Neural cell (in vitro differentiated cells): ENCODE data around the gene TDRD12. TPM values are rescaled to one million over a fixed set of nuclear protein-coding genes. Genes with fewer than 3 reads are reported as not detected.

ENCODE experiments used
- H2AFZ ChIP-seq: fragments of 200-600, 300-800 bp; sonication (generic), shearing (Covaris generic); 2 replicates; pipeline ENCODE4 v1.6.0; 2014; ENCODE audit warnings: low read depth, mild to moderate bottlenecking, antibody characterized with exemption, low read length, moderate library complexity
- H3F3A ChIP-seq: fragments of 200-600 bp; shearing (Covaris generic); 2 replicates; pipeline ENCODE4 v1.6.1; 2016; ENCODE audit warnings: mild to moderate bottlenecking, moderate library complexity, mixed read lengths, antibody characterized with exemption, low read length; ENCODE audit not compliant: insufficient read depth, poor library complexity, severe bottlenecking
- H3K27ac ChIP-seq: fragments of 200-600, 300-800 bp; sonication (generic), shearing (Covaris generic); 2 replicates; pipeline ENCODE4 v1.5.1; 2014; ENCODE audit warnings: mild to moderate bottlenecking, low read length, moderate library complexity
- H3K27me3 ChIP-seq: fragments of 300-800, 200-600 bp; sonication (generic), shearing (Covaris generic); 2 replicates; pipeline ENCODE4 v1.6.0; 2014; ENCODE audit warnings: mild to moderate bottlenecking, low read depth, low read length, moderate library complexity; ENCODE audit not compliant: insufficient read depth
- H3K36me3 ChIP-seq: fragments of 300-800, 200-600 bp; sonication (generic), shearing (Covaris generic); 2 replicates; pipeline ENCODE4 v1.5.1; 2014; ENCODE audit warnings: mild to moderate bottlenecking, antibody characterized with exemption, low read length, moderate library complexity; ENCODE audit not compliant: insufficient read depth
- H3K4me2 ChIP-seq: fragments of 300-800, 200-600 bp; sonication (generic), shearing (Covaris generic); 2 replicates; pipeline ENCODE4 v1.6.0; 2014; ENCODE audit warnings: mild to moderate bottlenecking, low read length
- H3K4me3 ChIP-seq: fragments of 300-800, 200-600 bp; sonication (generic), shearing (Covaris generic); 2 replicates; pipeline ENCODE4 v1.5.1; 2014; ENCODE audit warnings: mild to moderate bottlenecking, low read length, moderate library complexity
- H3K79me2 ChIP-seq: fragments of 200-600 bp; shearing (Covaris generic); replicated peaks from 2 replicates; pipeline ENCODE4 v1.6.0; 2014; ENCODE audit warnings: mild to moderate bottlenecking, low read length, moderate library complexity; ENCODE audit not compliant: insufficient read depth
- H3K9ac ChIP-seq: fragments of 300-800, 200-600 bp; sonication (generic), shearing (Covaris generic); 2 replicates; pipeline ENCODE4 v1.6.1; 2016; ENCODE audit warnings: mild to moderate bottlenecking, low read length, mixed read lengths
- H3K9me2 ChIP-seq: fragments of 200-600 bp; shearing (Covaris generic); 2 replicates; pipeline ENCODE4 v1.6.1; 2016; ENCODE audit warnings: mild to moderate bottlenecking, low read length, mixed read lengths; ENCODE audit not compliant: insufficient read depth
- H3K9me3 ChIP-seq: fragments of 200-600, 300-800 bp; sonication (generic), shearing (Covaris generic); 2 replicates; pipeline ENCODE4 v1.6.1; 2016; ENCODE audit warnings: mild to moderate bottlenecking, mixed run types, low read length, moderate library complexity, mixed read lengths
- H4K20me1 ChIP-seq: fragments of 200-600 bp; shearing (Covaris generic); 2 replicates; pipeline ENCODE4 v1.6.1; 2016; ENCODE audit warnings: mild to moderate bottlenecking, mixed run types; ENCODE audit not compliant: insufficient read depth
- CTCF ChIP-seq: fragments of 450-650 bp; IDR thresholded peaks from 2 replicates; pipeline ENCODE4 v1.5.1; 2014; ENCODE audit warnings: antibody characterized with exemption, mild to moderate bottlenecking, moderate library complexity; ENCODE audit not compliant: poor library complexity, severe bottlenecking
- EP300 ChIP-seq: fragments of 450-650 bp; conservative IDR thresholded peaks from 2 replicates; pipeline ENCODE4 v1.6.1; 2014; ENCODE audit warnings: antibody characterized with exemption, mild to moderate bottlenecking, moderate library complexity; ENCODE audit not compliant: poor library complexity, severe bottlenecking
- EZH2 ChIP-seq: fragments of 200-600, 300-800 bp; shearing (Covaris generic), sonication (generic); IDR thresholded peaks from 2 replicates; pipeline ENCODE4 v1.6.1; 2014; ENCODE audit warnings: antibody characterized with exemption, low read length, borderline replicate concordance, mild to moderate bottlenecking; ENCODE audit not compliant: insufficient read depth, poor library complexity, severe bottlenecking
- MXI1 ChIP-seq: fragments of 450-650 bp; conservative IDR thresholded peaks from 2 replicates; pipeline ENCODE4 v1.6.1; 2014; ENCODE audit warnings: antibody characterized with exemption, mild to moderate bottlenecking; ENCODE audit not compliant: poor library complexity, severe bottlenecking
- POLR2AphosphoS5 ChIP-seq: IDR thresholded peaks from 2 replicates; pipeline ENCODE4 v1.6.1; 2012
- RAD21 ChIP-seq: fragments of 450-650 bp; conservative IDR thresholded peaks from 2 replicates; pipeline ENCODE4 v1.6.1; 2014; ENCODE audit warnings: antibody characterized with exemption, mild to moderate bottlenecking, moderate library complexity
- SMC3 ChIP-seq: fragments of 450-650 bp; conservative IDR thresholded peaks from 2 replicates; pipeline ENCODE4 v1.6.1; 2014; ENCODE audit warnings: antibody characterized with exemption, mild to moderate bottlenecking, moderate library complexity; ENCODE audit not compliant: poor library complexity
- TAF1 ChIP-seq: IDR thresholded peaks from 2 replicates; pipeline ENCODE4 v1.6.1; 2012; ENCODE audit warnings: low read depth
- polyA plus RNA-seq: library from polyadenylated mRNA; depleted of rRNA; stranded (reverse); fragments of >200 nt; gene quantifications from 2 replicates; pipeline ENCODE4 v1.2.3, GENCODE V29; 2014
- TF ChIP-seq, protein P1 (sequence below): IDR thresholded peaks from 2 replicates; pipeline ENCODE4 v1.6.1; 2012; ENCODE audit warnings: borderline replicate concordance

The TDRD12 gene
- polyA plus RNA-seq, 1 donor from 2014 or later: 9.2 TPM

- H3K9me2 ChIP-seq: no peaks in the 10 kb centered on the region
- H2AFZ ChIP-seq: no peak overlapping the region
- TF ChIP-seq EP300 (no peak), SMC3 (no peak), TAF1 (no peak), POLR2AphosphoS5 (no peak), CTCF (no peak)
- TF ChIP-seq, protein P1, sequence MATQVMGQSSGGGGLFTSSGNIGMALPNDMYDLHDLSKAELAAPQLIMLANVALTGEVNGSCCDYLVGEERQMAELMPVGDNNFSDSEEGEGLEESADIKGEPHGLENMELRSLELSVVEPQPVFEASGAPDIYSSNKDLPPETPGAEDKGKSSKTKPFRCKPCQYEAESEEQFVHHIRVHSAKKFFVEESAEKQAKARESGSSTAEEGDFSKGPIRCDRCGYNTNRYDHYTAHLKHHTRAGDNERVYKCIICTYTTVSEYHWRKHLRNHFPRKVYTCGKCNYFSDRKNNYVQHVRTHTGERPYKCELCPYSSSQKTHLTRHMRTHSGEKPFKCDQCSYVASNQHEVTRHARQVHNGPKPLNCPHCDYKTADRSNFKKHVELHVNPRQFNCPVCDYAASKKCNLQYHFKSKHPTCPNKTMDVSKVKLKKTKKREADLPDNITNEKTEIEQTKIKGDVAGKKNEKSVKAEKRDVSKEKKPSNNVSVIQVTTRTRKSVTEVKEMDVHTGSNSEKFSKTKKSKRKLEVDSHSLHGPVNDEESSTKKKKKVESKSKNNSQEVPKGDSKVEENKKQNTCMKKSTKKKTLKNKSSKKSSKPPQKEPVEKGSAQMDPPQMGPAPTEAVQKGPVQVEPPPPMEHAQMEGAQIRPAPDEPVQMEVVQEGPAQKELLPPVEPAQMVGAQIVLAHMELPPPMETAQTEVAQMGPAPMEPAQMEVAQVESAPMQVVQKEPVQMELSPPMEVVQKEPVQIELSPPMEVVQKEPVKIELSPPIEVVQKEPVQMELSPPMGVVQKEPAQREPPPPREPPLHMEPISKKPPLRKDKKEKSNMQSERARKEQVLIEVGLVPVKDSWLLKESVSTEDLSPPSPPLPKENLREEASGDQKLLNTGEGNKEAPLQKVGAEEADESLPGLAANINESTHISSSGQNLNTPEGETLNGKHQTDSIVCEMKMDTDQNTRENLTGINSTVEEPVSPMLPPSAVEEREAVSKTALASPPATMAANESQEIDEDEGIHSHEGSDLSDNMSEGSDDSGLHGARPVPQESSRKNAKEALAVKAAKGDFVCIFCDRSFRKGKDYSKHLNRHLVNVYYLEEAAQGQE: no peak
- no peaks in the 10 kb centered on the region for H3K79me2 ChIP-seq
- no peak overlapping the region for H3K9ac ChIP-seq
- H3K4me3 ChIP-seq: no peak overlapping the region
- H3K9me3 ChIP-seq: no peaks in the 10 kb centered on the region
- H3K4me2 ChIP-seq: no peak overlapping the region
- no peaks in the 10 kb centered on the region for H4K20me1 ChIP-seq
- no peaks in the 10 kb centered on the region for H3F3A ChIP-seq
- H3K27ac ChIP-seq: no peak overlapping the region
- H3K27me3 ChIP-seq: no peaks in the 10 kb centered on the region
- no peaks in the 10 kb centered on the region for H3K36me3 ChIP-seq
Observed at GRCh38 chr19:32773126-32773525, 53.6 kb downstream of the TDRD12 start.

DNA sequence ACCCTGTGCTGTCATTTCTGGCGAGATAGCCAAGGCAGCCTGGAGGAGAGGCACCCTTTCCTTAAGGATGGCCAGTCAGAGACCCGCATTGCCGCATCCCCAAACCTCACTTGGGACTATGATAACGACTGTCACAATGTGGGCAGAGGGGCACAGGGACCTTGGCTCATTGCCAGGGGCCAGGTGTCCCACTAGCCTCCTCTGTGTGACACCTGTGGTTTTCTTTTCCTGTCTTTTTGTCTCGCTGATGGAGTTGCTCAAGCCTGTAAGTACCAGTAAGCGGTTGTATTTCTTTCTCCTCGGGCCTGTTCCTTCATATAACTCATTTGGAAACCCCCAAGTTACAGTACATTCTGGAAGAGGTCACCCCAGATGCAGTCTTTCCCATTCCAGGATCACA is 59.5 kb downstream of the TDRD12 start:
- no peaks in the 10 kb centered on the region for H3K27me3 ChIP-seq
- H3K4me3 ChIP-seq: no peak overlapping the region
- H3K36me3 ChIP-seq: no peaks in the 10 kb centered on the region
- H4K20me1 ChIP-seq: no peaks in the 10 kb centered on the region
- no peak overlapping the region for H3K27ac ChIP-seq
- no peaks in the 10 kb centered on the region for H3F3A ChIP-seq
- no peak overlapping the region for H2AFZ ChIP-seq
- H3K9me3 ChIP-seq: no peaks in the 10 kb centered on the region
- H3K79me2 ChIP-seq: no peaks in the 10 kb centered on the region
- no peak overlapping the region for H3K9ac ChIP-seq
- TF ChIP-seq SMC3: no peak
- no peak for TF ChIP-seq EZH2
- TF ChIP-seq TAF1: no peak
- no peak for TF ChIP-seq RAD21
- no peak for TF ChIP-seq MXI1
- no peak for TF ChIP-seq POLR2AphosphoS5
- TF ChIP-seq EP300: no peak
- TF ChIP-seq CTCF: no peak
- TF ChIP-seq, protein P1: no peak
- H3K4me2 ChIP-seq: no peak overlapping the region
- H3K9me2 ChIP-seq: no peaks in the 10 kb centered on the region
